OCI-LY7 (cell line): ENCODE measurements around the gene CKLF.

Experiments
- CTCF ChIP-seq: fragments of 200-600 bp; sonication (generic); conservative IDR thresholded peaks from 2 replicates; pipeline ENCODE4 v1.5.1; 2014; ENCODE audit warnings: mild to moderate bottlenecking, antibody characterized with exemption, low read length, moderate library complexity, mixed read lengths
- EZH2phosphoT487 ChIP-seq: fragments of 200-600 bp; sonication (generic); IDR thresholded peaks from 2 replicates; pipeline ENCODE4 v1.6.1; 2018; ENCODE audit warnings: low read depth, borderline replicate concordance, mild to moderate bottlenecking, mixed run types, antibody characterized with exemption, low read length, moderate library complexity, mixed read lengths

GRCh38 chr16:66551348-66551759, 1.0 kb upstream of the CKLF start:
- TF ChIP-seq CTCF (peak; percentile 68), EZH2phosphoT487 (no peak)
